Activated CD4-positive, alpha-beta T cell treated with anti-CD3 and anti-CD28 coated beads for 48 hours (primary cell): ENCODE measurements around the gene ETV3.

ENCODE experiments used
- DNase-seq: peaks from one replicate; pipeline ENCODE4 v3.0.0-alpha.2; 2020

ETV3 gene

DNA sequence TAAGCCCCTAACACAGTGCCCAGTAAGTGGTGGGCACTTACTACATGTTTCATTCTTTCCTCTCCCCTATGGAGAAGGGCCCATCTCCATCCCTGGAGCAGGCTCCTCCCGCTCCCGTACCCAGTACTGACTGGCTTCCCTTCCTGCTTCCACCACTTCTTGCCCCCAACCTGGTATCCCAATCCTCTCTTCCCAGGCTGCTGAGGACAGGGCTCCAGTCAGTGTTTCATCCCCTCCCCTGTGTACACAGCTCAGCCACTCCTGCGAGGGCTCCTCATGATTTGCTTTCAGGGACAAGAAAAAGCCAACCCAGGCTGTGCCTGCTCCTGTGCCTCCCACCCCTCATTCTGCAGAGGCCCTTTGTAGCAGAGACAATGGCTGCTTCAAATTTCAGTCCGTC is 20.8 kb upstream of the ETV3 start:
- no peak for DNase-seq

DNA sequence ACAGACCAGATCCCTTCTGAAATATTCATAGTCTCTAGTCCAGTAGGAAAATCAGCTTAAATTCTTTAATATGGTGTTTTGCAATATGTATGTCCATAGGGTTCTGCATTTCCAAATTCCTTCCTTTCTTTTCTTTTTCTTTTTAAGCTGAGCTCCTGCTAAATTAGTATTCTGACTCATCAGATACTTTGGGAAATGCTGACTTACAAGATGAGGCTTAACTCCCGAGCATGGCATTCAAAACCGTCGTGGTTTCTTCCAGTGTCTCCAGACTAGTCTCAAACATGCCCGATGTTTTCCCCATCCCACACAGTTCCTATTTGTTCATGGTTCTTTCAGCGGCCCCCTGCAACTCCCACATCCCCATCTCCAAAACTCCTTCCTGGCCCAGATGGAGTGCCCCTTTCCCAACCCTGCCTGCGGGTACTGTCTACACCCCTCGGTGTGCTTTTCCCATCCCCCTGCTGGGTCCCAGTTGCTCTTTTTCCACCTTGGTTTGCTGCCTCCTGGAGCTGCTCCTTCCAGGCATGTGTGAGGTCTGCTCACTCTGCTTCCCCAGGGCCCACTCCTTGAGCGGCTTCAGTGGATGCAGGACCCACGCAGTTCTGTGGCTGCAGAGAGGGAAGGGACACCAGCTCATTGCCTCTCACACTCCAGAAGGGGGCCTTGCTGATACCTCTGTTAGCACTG is 19.5 kb upstream of the ETV3 start:
- no peak for DNase-seq

DNA sequence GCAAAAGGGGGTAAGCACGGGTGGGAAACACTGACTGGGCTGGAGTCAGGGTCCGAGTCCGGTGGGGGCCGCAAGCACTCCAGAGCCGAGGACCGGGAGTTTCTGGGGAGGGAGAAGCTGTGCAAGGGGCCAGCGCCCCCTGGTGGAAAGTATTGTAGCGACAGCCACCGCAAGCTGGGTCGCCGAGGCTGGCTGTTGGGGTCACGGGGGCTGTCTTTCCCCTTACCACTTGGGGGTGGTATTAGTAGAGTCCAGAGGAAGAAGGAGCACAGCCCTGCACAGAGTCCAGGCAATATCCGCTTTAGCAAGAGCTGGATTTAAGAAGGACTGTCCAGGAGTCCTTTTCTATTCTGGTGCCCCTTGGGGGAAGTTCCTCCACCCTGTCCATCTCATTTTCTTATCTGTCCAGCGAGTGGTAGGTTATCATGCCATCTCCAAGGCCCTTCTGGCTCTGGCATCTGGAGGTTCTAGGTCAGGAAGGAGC is 17.9 kb upstream of the ETV3 start:
- peak; percentile 86 for DNase-seq

DNA sequence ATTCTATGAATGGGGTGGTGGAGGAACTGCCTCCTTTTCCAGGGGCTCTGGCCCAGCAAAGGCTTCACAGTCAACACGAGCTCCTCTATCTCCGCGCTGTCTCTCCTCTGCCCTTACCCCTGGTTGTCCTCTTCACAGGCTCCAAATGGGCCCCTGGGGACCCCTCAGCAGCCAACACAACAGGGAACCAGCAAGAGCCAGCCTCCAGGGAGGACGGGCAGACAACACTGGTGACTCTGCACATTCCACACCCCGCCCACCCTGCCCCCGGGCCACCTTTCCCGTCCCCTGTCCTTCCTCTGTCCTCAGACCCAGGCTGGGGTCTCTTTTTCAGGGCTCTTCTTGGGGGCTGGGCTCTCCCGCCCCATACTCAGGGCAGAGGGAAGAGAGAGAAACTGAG is 17.5 kb upstream of the ETV3 start:
- DNase-seq, result no peak

DNA sequence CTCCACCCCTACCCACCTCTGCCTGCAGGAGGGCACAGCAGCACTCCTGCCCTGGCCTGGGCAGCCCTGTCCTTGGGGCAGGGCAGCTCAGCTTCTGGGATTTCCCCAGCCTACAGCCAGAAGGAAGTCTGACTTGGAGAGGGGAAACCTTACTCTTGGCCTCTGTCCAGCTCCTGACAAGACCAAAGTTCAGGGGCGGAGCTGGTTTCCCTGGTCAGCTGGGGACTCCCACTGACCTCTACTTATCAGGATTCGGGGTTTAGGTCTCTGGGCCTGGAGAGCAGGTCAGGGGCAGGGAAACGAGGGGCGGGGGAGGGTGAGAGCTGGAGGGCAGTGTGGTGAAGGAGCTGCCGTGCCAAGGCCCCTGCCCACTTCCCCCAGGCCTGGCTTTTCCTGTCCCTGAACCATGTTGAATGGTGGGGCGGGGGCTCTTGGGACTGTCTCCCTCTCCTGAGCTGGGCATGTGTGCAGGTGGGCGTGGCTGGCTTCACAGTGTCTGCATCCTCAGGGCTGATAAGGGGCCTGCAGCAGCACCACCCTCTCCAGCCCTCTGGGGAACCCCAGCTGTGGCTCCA is 16.8 kb upstream of the ETV3 start:
- no peak for DNase-seq

DNA sequence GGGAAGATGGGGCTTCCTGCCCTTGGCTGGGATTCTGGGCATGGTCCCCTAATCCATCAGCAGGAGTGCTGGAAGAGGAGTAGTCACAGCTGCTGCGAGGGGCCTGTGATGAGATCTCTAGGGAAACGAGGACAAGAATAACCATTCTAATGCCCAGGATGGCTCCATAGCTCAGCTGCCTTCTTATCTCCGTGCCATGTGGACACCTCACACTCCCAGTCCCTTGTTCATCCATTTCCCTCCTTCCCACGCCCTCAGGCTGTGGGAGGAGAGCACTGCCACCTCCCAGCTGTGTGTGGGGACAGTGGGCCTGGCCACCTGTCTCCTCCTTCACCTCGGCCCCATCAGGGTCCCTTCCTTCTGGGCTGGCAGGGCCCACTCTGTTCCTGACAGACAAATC is 16.1 kb upstream of the ETV3 start:
- no peak for DNase-seq

DNA sequence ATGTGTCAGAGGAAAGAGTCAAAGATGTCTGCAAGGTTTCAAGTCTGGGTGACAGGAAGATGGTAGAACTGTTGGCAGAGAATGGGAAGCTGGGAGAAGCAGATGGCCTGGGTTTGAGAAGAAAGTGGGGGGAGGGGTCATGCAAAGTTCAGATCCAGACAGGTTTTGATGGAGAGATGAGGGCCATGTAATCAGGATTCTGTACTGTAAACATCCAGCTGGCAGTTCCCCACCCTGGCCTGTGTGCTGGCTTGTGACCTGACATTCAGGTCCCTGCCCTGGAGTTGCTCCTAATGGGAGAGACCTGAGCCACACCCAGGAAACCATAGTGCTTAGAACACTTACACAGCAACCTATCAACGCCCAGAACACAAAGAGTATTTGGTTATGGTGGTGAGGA is 15.6 kb upstream of the ETV3 start:
- DNase-seq, result no peak

DNA sequence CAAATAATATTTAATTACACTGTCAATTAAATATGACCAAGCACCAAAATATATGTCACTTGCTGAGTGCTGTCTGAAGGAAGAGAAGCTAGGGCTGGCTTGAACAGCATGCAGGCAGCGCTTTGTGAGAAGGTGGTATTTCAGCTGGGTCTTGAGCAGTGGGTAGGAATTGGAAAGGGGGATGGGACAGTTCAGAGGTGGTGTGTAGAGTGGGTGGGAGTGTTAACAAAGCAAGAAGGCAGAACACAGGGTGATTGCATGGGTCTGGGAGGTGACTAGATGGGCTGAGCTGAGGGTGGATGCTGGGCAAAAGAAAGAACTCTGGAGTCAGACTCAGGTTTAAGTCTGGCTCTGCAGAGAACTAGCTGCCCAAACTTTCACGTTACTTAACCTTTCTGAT is 14.3 kb upstream of the ETV3 start:
- DNase-seq, result no peak

DNA sequence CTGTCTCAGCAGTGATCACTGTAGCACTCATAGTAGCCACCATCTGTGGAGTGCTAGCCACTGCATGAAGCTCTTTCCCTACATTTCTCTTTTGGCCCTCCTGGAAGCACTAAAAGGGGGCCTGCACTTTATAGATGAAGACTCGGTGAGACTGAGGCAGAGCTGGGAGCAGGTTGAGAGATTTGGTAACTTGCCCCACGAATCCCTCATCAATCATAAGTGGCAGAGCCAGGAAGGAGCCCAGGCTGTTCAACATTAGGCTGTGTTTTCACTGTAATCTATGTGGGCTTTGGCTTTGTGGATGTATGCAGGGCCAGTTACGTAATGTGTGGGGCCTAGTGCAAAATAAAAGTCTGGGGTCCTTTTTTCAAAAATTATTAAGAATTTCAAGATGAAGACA is 13.3 kb upstream of the ETV3 start:
- no peak for DNase-seq

DNA sequence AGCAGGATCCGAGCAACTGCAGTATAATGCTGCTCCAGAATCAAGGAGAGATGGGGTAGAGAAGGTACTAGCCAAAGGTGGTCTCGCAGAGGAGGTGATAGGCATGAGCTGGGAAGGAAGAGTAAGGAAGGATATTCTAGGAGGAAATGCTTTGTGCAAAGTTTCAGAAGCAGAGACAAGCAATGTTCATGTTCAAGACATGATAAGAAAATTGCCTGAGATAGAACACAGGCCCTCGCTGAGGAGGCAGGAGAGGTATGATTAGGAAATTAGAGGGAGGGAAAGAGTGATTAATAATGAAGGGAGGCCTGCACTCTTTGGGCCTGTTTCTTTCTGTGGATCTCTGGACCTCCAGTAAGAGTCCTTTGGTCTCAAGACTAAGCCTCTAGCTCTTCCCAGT is 12.9 kb upstream of the ETV3 start:
- DNase-seq, result no peak

DNA sequence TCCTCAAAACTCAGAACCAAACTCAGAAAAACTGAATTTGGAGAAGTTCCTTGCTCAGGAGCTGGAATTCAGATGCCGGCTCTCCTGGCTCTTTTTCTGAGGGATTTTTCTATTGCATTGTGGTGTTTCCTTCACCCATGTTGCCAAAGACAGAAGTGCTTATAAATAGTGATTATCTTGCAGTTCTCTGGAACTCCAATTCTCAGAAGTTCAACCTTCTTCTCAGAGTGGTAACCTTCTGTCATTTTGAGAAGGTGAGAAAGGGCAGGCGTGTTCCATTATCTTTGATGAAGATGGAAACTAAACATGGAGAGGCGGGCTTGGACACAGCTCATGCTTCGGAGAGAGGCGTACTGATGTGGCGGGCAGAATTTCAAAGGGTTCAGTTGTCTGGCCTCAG is 12.4 kb upstream of the ETV3 start:
- no peak for DNase-seq

DNA sequence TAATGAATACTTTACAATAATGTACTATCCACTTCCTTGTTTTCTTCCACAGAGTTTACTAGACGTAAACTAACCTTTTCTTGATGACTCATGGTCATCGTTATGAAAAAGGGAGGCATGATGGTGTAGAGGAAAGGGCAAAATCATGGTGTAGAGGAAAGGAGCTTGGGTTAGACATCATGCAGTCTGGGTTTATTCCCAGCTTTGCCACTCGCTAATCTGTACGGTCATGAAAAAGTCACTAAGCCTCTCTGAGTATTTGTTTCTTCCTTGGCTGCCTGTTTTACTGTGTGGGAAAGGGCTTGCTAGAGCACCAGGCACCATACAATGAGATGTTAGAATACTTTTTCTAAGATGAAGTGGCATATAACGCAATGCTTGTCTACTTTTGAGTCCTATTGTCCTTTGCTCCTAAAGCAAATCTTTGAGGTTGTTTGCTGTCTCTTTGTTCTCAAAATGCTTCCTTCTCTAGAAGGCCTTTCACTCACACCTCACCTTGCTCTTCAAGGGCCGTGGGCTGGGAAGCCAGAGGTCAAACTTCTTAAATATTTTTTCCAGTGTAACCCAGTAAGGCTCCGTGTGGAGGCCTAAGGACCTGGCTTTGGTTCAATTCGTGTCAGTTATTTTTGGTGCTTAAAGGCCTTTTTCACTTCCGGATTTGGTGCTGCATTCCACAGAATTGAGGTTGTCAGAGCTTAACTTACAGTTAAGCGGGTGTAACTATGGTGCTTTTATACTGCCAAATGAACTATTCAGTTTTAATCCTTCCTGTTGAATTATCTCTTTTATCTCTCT is 9.9 kb upstream of the ETV3 start:
- no peak for DNase-seq

DNA sequence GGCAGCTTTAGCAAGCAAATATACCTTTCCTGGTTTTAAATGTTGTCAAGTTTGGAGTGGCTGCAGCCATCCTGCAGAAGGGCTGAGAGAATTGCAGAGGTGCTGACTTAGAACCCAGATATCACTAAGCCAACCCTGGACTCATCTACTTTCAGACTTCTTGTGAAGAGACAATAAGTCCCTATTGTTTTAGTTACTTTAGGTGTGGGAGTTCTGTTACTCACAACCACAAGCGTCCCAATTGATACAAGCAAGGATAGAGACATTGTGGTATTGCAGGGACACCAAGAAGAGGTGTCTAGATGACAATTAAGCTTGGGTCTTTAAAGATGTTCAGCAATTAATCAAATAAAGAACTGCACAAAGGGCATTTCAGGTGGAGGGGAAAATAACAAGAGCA is 8.8 kb upstream of the ETV3 start:
- no peak for DNase-seq

DNA sequence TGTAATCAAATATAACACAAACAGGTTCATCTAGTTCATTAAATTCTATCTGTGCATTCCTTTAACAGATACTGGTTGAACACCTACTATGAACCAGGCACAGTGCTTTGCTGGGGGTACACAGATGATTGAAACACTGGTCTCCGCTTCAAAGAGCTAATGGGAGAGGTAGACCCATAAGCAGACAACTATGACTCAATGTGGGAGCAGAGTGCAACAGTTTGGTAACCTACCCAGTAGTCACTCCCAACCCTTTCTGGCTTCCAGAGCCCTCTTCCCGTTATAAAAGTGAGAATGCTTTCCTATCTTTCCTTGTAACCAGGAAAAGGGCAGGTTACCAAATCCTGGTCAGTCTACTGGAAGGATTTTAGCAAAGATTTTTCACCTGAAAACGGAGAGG is 8.0 kb upstream of the ETV3 start:
- DNase-seq, result no peak

DNA sequence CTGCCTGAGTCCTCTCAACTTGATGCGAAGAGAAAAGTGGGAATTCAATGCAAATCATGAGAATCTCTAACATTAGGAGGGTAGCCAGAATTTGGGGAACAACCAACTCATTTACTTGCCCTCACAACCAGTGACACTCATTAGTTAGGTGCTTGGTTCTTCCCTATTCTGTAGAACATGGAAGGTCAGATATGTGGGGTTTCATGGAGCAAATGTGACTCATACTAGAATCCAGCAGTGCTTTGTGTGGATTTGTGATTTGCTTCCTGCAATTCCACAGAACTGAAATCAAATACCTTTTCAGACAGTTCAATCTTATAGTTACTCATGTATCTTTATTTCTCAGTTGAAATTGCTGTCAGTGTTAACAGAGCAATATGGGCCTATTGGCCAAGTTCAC is 6.9 kb upstream of the ETV3 start:
- DNase-seq, result no peak

DNA sequence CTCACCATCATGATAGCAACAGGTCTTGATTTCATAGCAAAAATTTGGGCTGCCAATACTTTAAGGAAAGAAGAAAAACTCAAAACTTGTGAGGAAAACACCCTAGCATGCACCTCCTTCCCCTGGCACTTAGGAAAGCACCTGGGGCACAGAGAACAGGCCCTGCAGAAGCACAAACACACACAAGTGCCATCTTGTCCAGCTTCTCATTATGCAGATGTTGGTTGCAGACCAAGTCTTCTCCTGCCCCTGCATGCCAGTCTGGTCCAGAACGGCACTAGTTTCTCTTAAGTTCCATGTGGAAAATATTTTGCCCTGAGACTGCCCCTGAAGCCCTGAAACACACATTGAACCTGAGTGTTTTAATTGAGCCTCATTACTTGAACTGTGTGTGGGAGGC is 6.3 kb upstream of the ETV3 start:
- DNase-seq, result no peak

DNA sequence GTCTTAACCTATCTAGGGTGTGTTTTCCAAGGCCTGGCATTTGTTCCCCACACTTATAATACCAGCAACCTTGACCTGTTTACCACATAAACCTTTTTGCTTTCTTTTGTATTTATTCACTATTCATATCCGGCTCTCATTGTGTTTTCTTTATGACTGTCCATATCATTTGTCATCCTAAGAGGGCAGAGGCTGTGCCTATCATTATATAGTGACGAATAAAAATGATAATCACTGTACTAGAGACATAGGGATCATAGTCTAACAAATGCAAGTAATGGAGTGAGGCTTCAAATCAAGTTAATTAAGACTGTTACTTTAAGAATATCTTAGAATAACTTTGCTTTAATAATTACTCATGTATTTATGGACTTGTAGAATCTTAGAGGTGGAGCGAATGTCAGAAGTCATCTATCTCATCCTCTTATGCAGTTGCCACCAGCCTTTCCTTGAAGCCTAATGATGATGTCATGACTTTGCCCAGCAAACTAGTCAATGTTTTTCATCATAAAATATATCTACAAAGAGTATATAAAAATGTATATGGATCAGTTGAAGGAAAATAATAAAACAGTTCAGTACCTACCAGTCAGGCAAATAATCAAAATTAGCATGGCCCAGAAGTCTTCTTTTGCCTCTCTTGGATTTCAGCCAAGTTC is 4.7 kb upstream of the ETV3 start:
- DNase-seq, result no peak

DNA sequence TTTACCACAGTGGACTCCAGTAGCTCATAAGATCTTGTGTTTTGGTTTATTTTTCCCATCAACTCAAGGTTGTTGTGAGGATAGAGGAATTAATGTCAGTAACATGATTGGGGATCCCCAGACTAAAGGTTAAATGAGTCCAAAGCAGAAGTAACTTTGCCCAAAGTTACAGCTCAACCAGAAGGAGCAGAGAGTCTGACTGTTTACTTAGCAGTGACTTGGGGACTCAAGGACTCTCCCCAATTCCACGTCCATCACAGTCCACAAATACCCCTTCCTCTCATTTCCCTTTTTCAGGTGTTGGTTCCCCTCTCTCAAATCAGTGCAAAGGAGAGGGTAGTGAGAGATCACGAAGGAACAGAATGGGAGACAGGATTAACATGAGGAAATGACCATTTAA is 4.0 kb upstream of the ETV3 start:
- DNase-seq, result no peak

DNA sequence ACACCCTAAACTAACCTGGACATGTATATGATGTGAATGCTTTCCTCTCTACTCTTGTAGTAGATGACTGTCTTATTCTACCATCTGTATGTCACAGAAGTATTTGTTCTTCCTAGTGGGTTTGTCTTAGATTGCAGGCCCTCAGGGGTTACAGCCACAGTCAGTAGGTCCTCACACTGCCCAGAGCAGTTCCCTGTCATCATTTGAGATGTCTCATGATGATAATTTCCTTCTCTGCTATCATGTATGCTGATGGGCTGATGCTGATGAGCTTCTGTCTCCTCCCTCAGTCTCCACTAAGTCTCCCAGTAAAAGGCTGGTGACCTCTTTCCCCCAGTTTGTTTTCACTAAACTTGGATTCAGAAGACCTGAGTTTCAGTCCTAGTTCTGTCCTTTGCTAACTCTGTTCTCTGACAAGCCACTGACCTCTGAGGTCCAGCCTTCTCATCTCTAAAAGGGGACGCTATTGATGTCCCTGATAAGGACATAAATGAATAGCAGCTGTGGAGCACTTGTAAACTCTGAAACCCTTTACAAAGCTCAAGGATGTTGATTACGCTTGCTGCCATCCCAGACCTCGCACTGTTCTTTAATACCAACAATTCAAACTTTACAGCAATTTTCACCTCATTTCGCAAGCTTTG is 3.1 kb upstream of the ETV3 start:
- no peak for DNase-seq

DNA sequence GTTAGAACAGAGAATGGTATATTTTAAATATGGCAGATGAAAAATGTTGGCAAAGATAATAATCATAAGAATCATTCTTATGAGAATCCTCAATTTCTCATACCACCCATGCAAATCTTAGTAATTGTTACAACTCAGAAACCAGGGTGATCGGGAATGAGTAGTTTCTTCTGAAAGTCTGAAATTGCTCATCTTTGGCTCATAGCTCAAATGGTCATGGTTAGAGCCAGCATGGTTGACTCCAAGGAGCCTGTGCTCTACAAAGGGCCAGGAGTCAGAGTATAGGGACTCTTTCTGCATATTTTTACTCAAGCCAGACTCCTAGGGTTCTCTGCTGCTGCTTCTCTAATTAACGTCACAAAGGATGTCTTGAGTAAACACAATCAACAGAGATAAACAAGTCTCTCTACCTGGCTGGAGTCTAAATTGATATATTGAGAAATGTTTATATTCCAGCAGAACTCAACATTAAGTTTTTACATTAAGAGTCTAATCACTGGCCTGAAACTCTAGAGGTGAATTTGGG is 1.9 kb upstream of the ETV3 start:
- peak; percentile 49 for DNase-seq

DNA sequence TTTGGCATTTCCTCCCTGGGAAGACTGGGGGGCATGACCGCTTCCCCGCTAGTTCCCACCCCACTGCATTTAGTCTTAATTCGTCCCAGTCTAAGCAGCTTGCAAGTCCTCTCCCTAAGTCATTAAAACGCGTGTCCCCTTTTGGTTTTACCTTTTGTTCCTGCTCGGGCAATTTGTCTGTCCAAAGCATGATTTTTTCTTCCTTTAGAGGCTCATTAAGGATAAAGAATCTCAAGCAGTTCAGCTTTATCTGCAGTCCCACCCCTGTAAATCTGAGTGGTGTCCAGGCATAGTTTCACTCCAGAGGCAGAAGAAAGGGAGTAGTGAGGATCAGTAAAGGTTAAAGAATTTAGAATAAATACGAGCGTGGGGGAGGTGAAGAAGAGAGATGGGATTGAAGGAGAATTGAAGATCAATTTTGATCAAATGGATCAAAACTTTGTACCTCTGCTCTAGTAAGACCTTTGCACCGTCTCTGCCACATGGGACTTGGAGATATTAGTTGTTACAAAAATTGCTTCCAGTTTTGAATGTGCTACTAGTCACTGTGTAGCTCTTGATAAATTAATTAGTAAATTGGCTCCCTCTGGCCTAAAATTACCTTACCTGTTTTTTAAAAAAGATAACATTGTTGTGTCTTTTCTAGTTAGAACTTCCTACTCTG is 989 bp upstream of the ETV3 start:
- DNase-seq, result no peak

DNA sequence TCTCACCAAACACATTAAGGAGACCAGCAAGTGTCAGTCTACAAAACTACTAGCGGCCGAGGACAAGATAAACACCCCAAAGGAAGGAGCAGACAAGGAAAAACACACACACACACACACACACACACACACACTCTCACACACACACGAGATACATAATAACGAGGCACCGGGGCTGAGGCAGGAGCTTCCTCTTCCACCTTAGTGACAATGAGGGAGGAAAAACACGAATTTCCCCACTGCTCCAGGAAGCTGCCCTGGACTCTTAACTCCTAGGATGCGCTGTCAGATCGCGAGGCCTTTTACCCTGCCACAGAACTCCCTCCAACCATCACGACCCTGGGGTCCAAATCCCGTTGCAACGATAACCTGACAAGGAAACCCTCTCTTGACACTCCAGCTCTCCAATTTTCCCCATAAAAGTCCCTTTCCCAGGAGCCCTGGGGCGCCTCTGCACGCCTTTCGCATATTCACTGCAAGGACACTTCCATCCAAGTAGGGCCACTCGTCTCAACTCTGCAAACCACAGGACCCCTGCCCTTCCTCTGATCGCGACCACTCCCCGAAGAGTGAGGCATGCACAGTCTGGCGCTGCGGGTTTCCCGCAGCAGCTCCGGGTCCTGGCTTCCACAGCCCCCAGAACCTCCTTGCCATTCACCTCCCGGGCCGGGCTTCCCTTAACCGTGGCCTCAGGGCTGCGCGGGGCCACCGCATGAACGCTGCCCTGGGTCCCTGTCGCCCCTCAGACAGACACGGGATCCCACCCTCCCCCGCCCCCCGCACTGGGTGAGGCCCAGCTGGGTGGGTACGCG is 581 bp downstream of the ETV3 start:
- DNase-seq, result no peak
